Fibroblast of pulmonary artery (primary cell): ENCODE measurements around the gene TMEM164.

Experiments used
- DNase-seq: peaks from one replicate; pipeline ENCODE4 v3.0.0-alpha.2; 2010; ENCODE audit warnings: low read depth
- H3K4me3 ChIP-seq: replicated peaks from 2 replicates; pipeline ENCODE4 v1.5.1; 2011; ENCODE audit warnings: low read depth, mild to moderate bottlenecking, control low read depth, low read length, moderate library complexity
- CTCF ChIP-seq: IDR thresholded peaks from 2 replicates; pipeline ENCODE4 v1.5.1; 2011; ENCODE audit warnings: mild to moderate bottlenecking, control low read depth, low read length, inconsistent platforms; ENCODE audit errors: missing control alignments

Gene TMEM164

GRCh38 chrX:110046971-110047370, 44.1 kb downstream of the TMEM164 start:
- no peak for TF ChIP-seq CTCF
- DNase-seq = no peak
- no peak overlapping the region for H3K4me3 ChIP-seq

DNA sequence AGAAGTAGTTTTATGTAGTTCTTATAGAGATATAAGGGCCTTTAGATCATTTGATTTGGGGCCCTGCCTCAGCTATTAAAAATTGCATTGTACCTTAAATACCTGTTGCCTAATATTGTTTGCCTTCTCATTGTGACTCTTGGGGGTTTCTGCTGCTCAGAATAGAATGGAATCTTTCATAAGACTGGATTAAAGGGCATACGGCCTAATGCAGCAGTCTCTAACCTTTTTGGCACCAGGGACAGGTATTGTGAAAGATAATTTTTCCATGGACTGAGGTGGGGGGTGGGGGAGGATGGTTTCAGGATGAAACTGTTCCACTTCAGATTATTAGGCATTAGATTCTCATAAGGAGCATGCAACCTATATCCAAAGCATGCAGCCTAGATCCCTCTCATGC, 46.2 kb downstream of the TMEM164 start:
- H3K4me3 ChIP-seq = no peak overlapping the region
- DNase-seq = no peak
- TF ChIP-seq CTCF = no peak

- no peak overlapping the region for H3K4me3 ChIP-seq
- no peak for DNase-seq
- TF ChIP-seq CTCF = no peak
Observed at GRCh38 chrX:110050386-110050785, 47.5 kb downstream of the TMEM164 start.

- no peak overlapping the region for H3K4me3 ChIP-seq
- DNase-seq = no peak
- TF ChIP-seq CTCF = no peak
Observed at GRCh38 chrX:110050901-110051300, 48.0 kb downstream of the TMEM164 start.

- no peak for DNase-seq
- no peak for TF ChIP-seq CTCF
- H3K4me3 ChIP-seq = no peak overlapping the region
Observed at GRCh38 chrX:110051559-110051958, 48.6 kb downstream of the TMEM164 start.

GRCh38 chrX:110052303-110052702, 49.4 kb downstream of the TMEM164 start:
- TF ChIP-seq CTCF = no peak
- DNase-seq = no peak
- H3K4me3 ChIP-seq = no peak overlapping the region

DNA sequence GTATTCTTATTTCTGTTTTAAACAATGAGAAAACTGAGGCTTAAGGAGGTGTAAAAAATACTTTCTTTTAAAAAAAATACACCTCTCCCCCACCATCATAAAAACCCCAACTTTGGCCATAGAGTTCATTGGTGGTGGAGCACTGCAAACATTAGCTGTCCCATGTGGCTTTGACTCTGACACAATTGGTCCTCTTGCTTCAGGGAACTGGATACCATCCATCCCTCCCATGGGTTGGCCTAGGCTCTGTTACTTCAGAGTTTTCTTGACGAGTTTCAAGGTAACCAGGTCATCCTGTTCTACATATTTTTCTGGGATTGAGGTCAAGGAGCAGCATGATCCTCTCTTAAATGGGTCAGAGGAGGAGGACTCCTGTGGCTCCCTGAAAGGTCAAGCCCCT, 50.5 kb downstream of the TMEM164 start:
- DNase-seq = no peak

More for the DNA sequence above, 50.5 kb downstream of the TMEM164 start:
- no peak overlapping the region for H3K4me3 ChIP-seq
- no peak for TF ChIP-seq CTCF
